Mesodermal cell (in vitro differentiated cells): ENCODE measurements around the gene ZNF620.
A peak's percentile ranks its signal among the peaks of the same experiment; 100 is the strongest.

Source experiments
- H3K27ac ChIP-seq: 2 replicates; pipeline ENCODE4 v1.7.0; 2013; ENCODE audit warnings: mild to moderate bottlenecking, low read depth, low read length, moderate library complexity; ENCODE audit not compliant: severe bottlenecking
- H3K36me3 ChIP-seq: 2 replicates; pipeline ENCODE4 v1.7.1; 2013; ENCODE audit warnings: mild to moderate bottlenecking, low read length, moderate library complexity; ENCODE audit not compliant: control insufficient read depth, insufficient read depth
- H3K4me1 ChIP-seq: one replicate; pipeline ENCODE4 v1.7.1; 2013; ENCODE audit warnings: mild to moderate bottlenecking, low read length; ENCODE audit not compliant: insufficient read depth, control insufficient read depth, poor library complexity, severe bottlenecking
- H3K4me3 ChIP-seq: 2 replicates; pipeline ENCODE4 v1.7.0; 2013; ENCODE audit warnings: low read length, control low read depth, mild to moderate bottlenecking; ENCODE audit not compliant: insufficient read depth, poor library complexity, severe bottlenecking; ENCODE audit errors: extremely low read depth
- H3K9me3 ChIP-seq: 2 replicates; pipeline ENCODE4 v1.7.1; 2013; ENCODE audit warnings: mild to moderate bottlenecking, low read length, moderate library complexity; ENCODE audit not compliant: control insufficient read depth
- WGBS, 2 experiments: methylation state at CpG; one replicate each; pipeline ENCODE4 v1.1.5; 2013; ENCODE audit warnings: missing lambda C conversion rate in 2 of 2; ENCODE audit not compliant: insufficient coverage in 2 of 2; 5-methylcytosine and 5-hydroxymethylcytosine counted together

ZNF620 gene

DNA sequence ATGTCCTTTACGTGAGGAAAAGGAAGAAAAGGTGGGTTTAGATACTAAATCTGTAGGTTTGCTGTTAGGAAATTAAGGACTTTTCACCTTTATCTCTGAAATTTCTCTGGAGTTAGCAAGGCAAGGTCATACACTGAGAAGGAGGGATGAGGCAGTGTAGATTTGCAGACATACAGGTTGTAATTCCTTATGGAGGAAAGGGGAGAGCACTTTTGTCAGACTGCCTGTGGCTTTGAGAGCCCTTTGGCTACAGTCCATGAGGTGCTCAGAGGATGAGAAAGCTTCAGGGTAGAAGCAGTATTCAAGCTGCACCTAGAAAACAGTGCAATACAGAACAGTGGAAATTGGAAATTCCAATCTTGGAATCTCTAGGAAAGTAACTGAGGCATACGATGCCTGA, 40.4 kb upstream of the ZNF620 start:
- Histone ChIP-seq H3K9me3 (no peaks in the 10 kb centered on the region), H3K4me1 (no peaks in the 10 kb centered on the region), H3K4me3 (no peak overlapping the region), H3K36me3 (peaks cover 60% of the 10 kb centered on the region), H3K27ac (no peak overlapping the region)
- WGBS, 2 experiments, result 92 to 96% methylated on average over 2 of the region's 2 CpGs

DNA sequence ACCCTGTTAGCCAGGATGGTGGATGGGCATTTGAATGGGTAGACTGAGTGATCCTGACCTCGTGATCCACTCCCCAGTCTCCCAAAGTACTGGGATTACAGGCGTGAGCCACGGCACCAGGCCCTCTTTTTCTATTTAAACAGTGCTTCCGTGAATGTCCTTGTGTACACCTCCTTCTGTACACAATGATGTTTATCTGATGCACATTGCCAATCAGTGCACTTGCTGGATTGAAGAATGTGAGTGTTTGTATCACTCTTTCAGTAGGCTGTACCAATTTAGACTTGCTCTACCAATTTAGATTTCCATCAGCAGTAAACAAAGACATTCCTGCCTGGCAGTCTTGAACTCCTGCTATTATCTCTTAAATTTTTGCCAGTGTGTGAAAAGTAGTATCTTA, 37.8 kb upstream of the ZNF620 start:
- WGBS, 2 experiments, result 73 to 88% methylated on average over 2 to 4 of the region's 4 CpGs
- no peaks in the 10 kb centered on the region for H3K4me1 ChIP-seq
- no peak overlapping the region for H3K27ac ChIP-seq
- H3K4me3 ChIP-seq, result no peak overlapping the region
- H3K36me3 ChIP-seq, result peaks cover 35% of the 10 kb centered on the region
- no peaks in the 10 kb centered on the region for H3K9me3 ChIP-seq

DNA sequence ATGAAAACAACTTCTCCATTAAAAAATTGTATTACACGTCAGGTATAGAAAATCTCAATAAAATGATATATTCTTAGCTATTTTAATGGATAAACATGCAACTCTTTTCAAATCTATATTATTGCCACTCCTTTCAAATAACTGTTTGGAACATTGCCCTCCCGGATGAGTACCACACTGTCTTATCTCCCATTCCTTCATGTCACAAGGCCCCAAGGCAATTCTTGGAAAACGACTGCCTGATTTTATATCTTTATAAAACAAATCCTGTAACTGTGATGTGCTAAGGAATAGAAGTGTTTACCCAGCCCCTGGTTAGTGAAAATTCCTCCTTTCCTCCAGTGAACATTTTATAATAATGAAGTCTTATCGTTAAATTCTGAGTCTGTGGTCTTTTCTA, 35.1 kb upstream of the ZNF620 start:
- H3K4me3 ChIP-seq, result no peak overlapping the region
- peaks cover 8% of the 10 kb centered on the region for H3K36me3 ChIP-seq
- H3K27ac ChIP-seq, result no peak overlapping the region
- 100% methylated on average over 1 of the region's 4 CpGs for WGBS, 2 experiments
- H3K9me3 ChIP-seq, result no peaks in the 10 kb centered on the region
- no peaks in the 10 kb centered on the region for H3K4me1 ChIP-seq

- no peaks in the 10 kb centered on the region for H3K4me1 ChIP-seq
- no peaks in the 10 kb centered on the region for H3K9me3 ChIP-seq
- 55 to 84% methylated on average over 39 to 45 of the region's 48 CpGs for WGBS, 2 experiments
- peak within 1 kb of the TSS; percentile 45 for H3K4me3 ChIP-seq
- no peak within 1 kb of the TSS for H3K27ac ChIP-seq
- no peaks in the 10 kb centered on the region for H3K36me3 ChIP-seq
Measured at GRCh38 chr3:40476478-40477470, 29.1 kb upstream of the ZNF620 start, which contains the start of gene ZNF619. ZNF619 (plus strand) TSS chr3:40477122; CDS start chr3:40477980, 858 bp downstream.

GRCh38 chr3:40477666-40478065, 28.2 kb upstream of the ZNF620 start:
- Histone ChIP-seq H3K4me1 (no peaks in the 10 kb centered on the region), H3K27ac (no peak overlapping the region), H3K9me3 (no peaks in the 10 kb centered on the region), H3K36me3 (no peaks in the 10 kb centered on the region), H3K4me3 (peak overlapping the region; percentile 45)
- WGBS, 2 experiments, result 76% methylated on average over 3 of the region's 4 CpGs

GRCh38 chr3:40487172-40487571, 18.7 kb upstream of the ZNF620 start:
- H3K27ac ChIP-seq, result no peak overlapping the region
- peaks cover 3% of the 10 kb centered on the region for H3K36me3 ChIP-seq
- H3K9me3 ChIP-seq, result peaks cover 12% of the 10 kb centered on the region
- WGBS, 2 experiments, result 88 to 92% methylated on average over 2 to 3 of the region's 3 CpGs
- no peak overlapping the region for H3K4me3 ChIP-seq
- H3K4me1 ChIP-seq, result no peaks in the 10 kb centered on the region

- no peaks in the 10 kb centered on the region for H3K4me1 ChIP-seq
- WGBS, 2 experiments, result 93% methylated on average over 3 of the region's 5 CpGs; no CpG with 5 or more reads in 1 of the 2 experiments
- no peak overlapping the region for H3K4me3 ChIP-seq
- H3K27ac ChIP-seq, result no peak overlapping the region
- peaks cover 12% of the 10 kb centered on the region for H3K9me3 ChIP-seq
- H3K36me3 ChIP-seq, result peaks cover 1% of the 10 kb centered on the region
Measured at GRCh38 chr3:40490916-40491315, 14.9 kb upstream of the ZNF620 start.

DNA sequence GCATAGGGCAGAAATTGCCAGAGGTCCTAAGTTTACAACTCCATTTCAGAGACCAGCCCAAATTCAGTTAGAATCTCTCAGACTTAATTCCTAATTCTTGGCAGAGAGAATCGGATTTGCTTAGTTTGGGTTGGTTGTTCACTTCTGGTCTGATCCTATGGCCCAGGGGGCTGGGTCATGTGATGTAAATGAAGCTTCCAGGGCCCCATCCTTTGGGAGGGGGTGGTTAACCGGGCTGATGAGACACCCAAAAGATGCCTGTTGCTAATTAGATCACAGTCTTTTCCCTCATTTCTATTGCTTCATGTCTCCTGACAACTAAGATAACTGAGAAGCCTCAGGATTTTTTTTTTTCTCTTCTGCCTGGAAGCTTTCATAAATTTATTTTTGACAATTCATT, 11.1 kb upstream of the ZNF620 start:
- no peaks in the 10 kb centered on the region for H3K4me1 ChIP-seq
- H3K27ac ChIP-seq, result no peak overlapping the region
- H3K4me3 ChIP-seq, result no peak overlapping the region
- WGBS, 2 experiments, result 60% methylated on average over 2 of the region's 2 CpGs; no CpG with 5 or more reads in 1 of the 2 experiments
- H3K36me3 ChIP-seq, result no peaks in the 10 kb centered on the region
- no peaks in the 10 kb centered on the region for H3K9me3 ChIP-seq

- Histone ChIP-seq H3K36me3 (no peaks in the 10 kb centered on the region), H3K9me3 (no peaks in the 10 kb centered on the region), H3K27ac (no peak overlapping the region), H3K4me1 (no peaks in the 10 kb centered on the region), H3K4me3 (no peak overlapping the region)
- 100% methylated on average over 1 of the region's 2 CpGs; no CpG with 5 or more reads in 1 of the 2 experiments for WGBS, 2 experiments
Measured at GRCh38 chr3:40497288-40497687, 8.6 kb upstream of the ZNF620 start.

GRCh38 chr3:40499952-40500351, 5.9 kb upstream of the ZNF620 start:
- Histone ChIP-seq H3K4me1 (no peaks in the 10 kb centered on the region), H3K36me3 (no peaks in the 10 kb centered on the region), H3K27ac (no peak overlapping the region), H3K4me3 (no peak overlapping the region), H3K9me3 (no peaks in the 10 kb centered on the region)
- 100% methylated on average over 1 of the region's 1 CpG; no CpG with 5 or more reads in 1 of the 2 experiments for WGBS, 2 experiments

DNA sequence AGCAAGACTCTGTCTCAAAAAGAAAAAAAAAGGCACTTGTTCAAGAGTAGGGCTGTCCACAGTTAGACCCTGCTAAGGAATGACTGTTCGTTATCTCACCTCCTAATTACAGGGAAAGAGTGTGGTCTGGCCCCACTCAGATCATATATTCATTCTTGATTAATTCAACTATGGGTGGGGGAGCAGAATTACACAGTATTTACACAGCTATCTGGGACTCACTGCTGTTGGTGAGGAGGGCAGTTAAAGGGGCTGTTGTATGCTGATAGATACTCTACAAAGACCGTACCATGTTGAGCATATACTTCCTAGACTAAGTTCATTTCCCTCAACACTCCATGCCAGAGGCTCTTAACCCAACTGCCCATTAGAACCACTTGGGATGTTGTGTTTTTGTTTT, 3.8 kb upstream of the ZNF620 start:
- Histone ChIP-seq H3K4me1 (no peaks in the 10 kb centered on the region), H3K27ac (no peak overlapping the region), H3K4me3 (no peak overlapping the region), H3K36me3 (no peaks in the 10 kb centered on the region), H3K9me3 (no peaks in the 10 kb centered on the region)
- no CpG with 5 or more reads among the region's 2 CpGs for WGBS, 2 experiments
